CD1c-positive myeloid dendritic cell (primary cell): ENCODE results near the gene RDH16.
"Not testable (repeated sequence)": the region's sequence is repeated elsewhere in the genome, so short reads cannot be mapped to it uniquely, and the experiment has no call there.

Experiments
- DNase-seq: peaks from one replicate; pipeline ENCODE4 v3.0.0-alpha.2; 2016; ENCODE audit errors: extremely low spot score

RDH16 gene

GRCh38 chr12:56954057-56954957 is 3.1 kb downstream of the RDH16 start:
- DNase-seq, result no peak

- DNase-seq, result no peak
These were observed 4.1 kb downstream of the RDH16 start for GRCh38 chr12:56953314-56953713.

DNA sequence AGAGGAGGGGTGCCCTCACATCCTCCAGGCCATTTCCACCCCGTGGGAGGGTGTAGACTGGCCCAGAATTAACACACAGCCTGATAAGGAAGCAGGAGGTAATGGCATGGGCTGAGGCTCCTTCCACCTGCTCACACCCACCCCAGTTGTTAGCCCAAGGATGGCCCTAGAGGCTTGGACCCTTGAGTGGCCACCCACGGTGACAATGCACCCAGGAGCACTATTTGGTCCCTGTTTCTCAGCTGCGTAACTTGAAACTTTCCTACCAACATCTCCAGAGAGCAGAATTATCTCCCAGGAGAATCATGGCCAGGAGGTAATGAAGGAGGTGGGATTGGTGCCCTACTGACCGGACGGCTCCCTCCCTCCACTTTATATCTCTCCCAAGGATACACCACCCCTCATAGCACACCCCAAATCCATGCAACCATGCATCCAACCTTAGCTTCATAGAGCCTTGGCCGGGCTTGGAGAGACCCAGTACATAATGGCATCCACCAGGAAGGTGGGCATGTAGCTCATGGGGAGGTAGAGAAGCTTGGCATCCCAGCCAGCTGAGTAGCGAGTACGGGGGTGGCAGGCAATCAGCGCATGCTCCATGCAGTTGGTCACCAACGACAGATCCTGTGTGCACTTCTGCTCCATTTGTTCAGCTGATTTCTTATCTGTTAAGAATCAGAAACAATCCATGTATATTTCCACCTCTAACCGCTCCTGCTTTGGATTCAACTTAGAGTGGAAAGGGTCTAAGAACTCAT is 5.6 kb downstream of the RDH16 start:
- DNase-seq, result no peak

DNA sequence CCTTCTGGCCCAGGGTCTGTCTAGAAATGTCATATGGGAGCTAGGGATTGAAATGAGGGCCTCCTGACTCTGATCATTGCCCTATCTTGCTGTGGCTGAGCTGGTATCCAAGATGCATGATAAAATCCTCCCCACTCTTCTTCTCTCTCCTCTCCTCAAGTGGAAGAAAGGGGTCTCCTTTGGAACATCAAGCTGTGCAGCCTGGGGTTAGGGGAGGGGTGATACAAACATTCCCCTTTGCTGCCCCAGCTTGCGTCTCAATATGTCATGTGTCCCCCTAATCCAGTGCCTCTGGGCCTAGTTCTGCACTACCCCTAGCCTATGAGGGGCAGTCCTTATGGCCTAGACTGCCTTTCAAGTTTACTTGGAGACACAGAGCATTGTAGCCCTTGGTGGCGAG is 8.5 kb downstream of the RDH16 start:
- DNase-seq, result no peak

DNA sequence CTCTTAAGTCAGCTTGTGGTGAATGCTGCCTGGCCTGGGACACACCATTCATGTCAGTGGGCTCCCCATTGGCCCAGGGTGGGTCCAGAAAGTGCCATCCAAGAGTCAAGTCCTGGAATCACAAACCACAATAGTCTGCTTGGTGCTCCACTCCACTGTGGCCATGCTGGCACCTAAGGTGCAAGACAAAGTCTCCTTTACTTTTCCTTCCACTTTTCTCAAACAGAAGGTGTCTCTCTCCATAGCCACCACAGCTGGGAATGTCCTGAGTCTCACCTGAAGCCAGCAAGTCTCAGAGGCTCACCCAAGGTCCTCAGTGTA is 9.0 kb downstream of the RDH16 start:
- DNase-seq, result no peak

DNA sequence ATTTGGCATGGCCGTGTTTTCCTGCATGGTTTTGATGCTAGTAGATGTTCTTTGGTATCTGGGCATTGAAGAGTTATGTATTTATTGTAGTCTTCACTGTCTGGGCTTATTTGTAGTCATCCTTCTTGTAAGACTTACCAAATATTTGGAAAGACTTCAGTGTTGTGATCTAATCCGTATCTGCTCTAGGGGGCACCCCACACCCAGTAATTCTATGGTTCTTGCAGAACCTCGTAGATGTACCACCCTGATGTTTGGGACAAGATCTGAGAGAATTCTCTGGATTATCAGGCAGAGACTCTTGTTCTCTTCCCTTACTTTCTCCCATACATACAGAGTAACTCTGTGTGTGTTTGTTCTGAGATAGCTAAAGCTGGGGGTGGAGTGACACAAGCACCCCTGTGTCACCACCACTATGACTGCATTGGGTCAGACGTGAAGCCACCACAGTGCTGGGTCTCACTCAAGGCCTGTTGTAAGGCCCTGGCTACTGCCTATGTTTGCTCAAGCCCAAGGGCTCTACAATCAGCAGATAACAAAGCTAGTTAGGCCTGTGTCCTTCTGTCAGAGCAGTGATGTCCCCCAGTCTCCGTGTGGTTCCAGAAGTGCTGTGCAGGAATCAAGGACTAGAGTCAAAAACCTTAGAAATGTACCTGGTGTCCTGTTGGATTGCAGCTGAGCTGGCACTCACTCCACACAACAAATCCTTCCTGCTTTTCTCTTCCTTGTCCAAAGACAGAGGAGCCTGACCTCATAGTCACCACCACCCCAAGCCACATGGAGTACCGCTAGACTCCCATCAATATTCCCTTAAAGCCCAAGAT is 9.6 kb downstream of the RDH16 start:
- DNase-seq, result no peak

DNA sequence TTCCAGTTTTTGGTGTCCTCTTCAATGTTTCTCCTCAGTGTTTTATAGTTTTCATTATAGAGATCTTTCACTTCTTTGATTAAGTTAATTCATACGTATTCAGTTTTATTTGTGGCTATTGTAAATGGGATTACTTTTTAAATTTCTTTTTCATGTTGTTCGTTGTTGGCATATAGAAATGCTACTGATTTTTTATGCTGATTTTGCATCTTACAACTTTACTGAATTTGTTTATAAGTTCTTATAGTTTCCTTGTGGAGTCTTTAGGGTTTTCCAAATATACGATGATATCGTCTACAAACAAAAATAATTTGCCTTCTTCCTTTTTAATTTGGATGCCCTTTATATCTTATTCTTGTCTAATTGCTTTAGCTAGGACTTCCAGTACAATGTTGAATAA is 13.5 kb downstream of the RDH16 start:
- DNase-seq, result no peak

DNA sequence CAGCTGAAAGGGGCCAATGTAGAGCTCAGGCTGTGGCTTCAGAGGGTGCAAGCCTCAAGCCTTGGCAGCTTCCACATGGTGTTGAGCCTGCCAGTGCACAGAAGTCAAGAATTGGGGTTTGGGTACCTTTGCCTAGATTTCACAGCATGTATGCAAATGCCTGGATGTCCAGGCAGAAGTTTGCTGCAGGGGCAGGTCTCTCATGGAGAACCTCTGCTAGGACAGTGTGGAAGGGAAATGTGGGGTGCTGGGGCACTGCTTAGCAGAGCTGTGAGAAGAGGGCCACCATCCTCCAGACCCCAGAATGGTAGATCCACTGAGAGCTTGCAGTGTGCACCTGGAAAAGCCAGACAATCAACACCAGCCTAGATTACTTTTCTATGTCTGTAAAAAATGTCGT is 14.0 kb downstream of the RDH16 start:
- not testable (repeated sequence) for DNase-seq

GRCh38 chr12:56941299-56942017 is 15.9 kb downstream of the RDH16 start:
- DNase-seq, result peak; percentile 55

DNA sequence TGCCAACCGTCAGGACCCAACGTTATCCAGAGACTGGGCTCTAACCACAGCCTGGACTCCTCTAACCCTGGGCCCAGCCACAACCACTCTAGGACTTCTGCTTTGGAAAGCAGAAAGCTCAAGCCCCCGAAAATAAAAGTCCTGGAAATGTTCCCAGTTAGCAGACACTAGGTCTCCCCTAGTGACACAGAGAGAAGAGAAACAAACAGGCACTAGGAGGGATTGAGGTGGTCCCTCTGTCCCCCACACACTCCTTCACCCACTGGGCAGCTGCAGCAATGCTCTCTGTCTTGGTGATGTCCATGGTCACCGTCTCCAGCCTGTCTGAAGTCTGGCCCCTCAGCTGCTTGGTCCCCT is 16.5 kb downstream of the RDH16 start:
- DNase-seq, result not testable (repeated sequence)

DNA sequence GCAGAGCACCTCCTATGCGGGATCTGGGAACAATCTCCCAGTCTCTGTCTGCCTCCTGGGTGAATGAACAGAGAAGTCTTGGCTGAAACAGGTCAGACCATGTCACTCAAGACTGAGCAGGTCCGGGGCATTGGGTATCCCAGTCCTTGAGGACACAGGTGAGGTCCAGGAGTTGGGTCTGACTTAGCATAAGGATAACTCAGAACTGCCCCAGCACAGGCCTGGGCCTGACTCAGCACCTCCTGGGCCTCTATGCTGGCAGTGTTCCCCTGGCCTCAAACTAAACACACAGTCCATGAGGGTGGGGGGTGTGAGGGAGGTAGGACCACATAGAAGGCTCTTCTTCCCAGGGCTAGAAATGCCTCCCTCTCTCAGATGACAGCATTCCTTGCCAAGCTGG is 21.7 kb downstream of the RDH16 start:
- no peak for DNase-seq

DNA sequence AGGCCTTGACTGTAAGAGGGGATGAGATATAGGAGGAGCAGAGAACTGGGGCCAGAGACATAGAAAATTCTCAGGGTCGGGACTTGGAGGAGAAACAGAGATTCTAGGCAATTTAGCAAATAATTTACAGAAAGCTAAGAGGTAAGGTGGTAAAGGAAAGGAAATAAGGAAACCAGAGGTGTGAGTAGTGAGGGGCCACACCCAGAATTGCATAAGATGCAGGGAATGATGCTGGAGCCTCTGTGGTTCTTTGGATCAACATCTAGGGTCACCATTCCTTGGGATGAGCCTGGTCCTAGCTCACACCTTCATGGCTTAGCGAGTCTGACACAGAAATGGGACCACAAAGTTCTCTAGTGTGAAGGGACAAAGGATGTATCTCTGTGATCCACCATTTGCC is 22.3 kb downstream of the RDH16 start:
- no peak for DNase-seq

- no peak for DNase-seq
These were observed 23.4 kb downstream of the RDH16 start, which contains the start of gene SDR9C7 for GRCh38 chr12:56933826-56934625. Gene SDR9C7, minus strand, starts transcription at chr12:56934408. Its CDS starts 147 bp downstream, at chr12:56934261.

GRCh38 chr12:56932867-56933266 is 24.5 kb downstream of the RDH16 start:
- peak; percentile 78 for DNase-seq

- DNase-seq, result no peak
These were observed 25.3 kb downstream of the RDH16 start for GRCh38 chr12:56932146-56932545.

- peak; percentile 69 for DNase-seq
These were observed 25.9 kb downstream of the RDH16 start for GRCh38 chr12:56931474-56931978.

- no peak for DNase-seq
These were observed 27.2 kb downstream of the RDH16 start for GRCh38 chr12:56930241-56930640.

- DNase-seq, result no peak
These were observed 27.6 kb downstream of the RDH16 start for GRCh38 chr12:56929780-56930179.

DNA sequence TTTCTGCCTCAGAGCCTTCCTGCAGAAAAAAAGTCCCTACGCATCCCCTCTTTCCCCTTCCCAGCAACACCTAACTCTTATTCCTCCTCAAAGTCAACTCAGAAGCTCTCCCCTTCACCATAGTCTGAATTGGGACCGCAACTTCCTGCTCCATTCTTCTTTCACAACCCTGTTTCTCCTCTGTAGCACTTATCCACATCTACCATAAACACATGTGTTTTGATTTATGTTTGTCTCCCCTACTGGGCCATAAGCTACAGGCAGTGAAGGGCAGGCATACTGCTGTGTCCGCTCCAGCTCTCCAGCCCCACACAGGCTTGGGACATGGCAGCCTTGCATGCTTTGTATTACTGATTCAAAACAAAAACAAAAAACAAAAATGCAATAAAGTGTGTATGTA is 29.1 kb downstream of the RDH16 start:
- no peak for DNase-seq

GRCh38 chr12:56927281-56927680 is 30.1 kb downstream of the RDH16 start:
- no peak for DNase-seq

- peak; percentile 43 for DNase-seq
These were observed 35.4 kb downstream of the RDH16 start for GRCh38 chr12:56922031-56922430.
